Endothelial cell of umbilical vein (primary cell): Measurements from ENCODE around the gene TRPM3. TPM values are rescaled to one million over a fixed set of nuclear protein-coding genes. Genes with fewer than 3 reads are reported as not detected.

Experiments
- BruUV-seq: library from RNA; stranded (reverse); fragments of 400-500 nt; replicated peaks from 2 replicates; lab custom pipeline; 2021; lab: Mats Ljungman, UMichigan
- CTCF ChIA-PET: fragments of 300-600, 350-600 bp; sonication (Branson Sonifier 250); formaldehyde crosslinking; loops from one replicate; lab custom pipeline; 2021; ENCODE audit warnings: antibody characterized with exemption, inconsistent platforms; lab: Charles Lee
- POLR2A ChIA-PET: fragments of 300-600, 350-600 bp; sonication (Branson Sonifier 250); formaldehyde crosslinking; loops from one replicate; lab custom pipeline; 2021; ENCODE audit warnings: antibody characterized with exemption, inconsistent platforms; lab: Charles Lee
- DNase-seq: peaks from one replicate; pipeline ENCODE4 v3.0.0-alpha.2; 2011; ENCODE audit warnings: low read depth, low spot score
- FAIRE-seq: peaks from 2 replicates; lab custom pipeline; 2011; peaks lifted over from hg19 to GRCh38; lab: Jason Lieb, UNC
- H2AFZ ChIP-seq: 2 replicates; pipeline ENCODE4 v1.6.0; 2012; ENCODE audit warnings: low read depth, low read length, control low read depth, inconsistent platforms
- H3K27ac ChIP-seq: 2 replicates; pipeline ENCODE4 v1.5.1; 2011; ENCODE audit warnings: low read depth, mild to moderate bottlenecking, control low read depth, low read length, moderate library complexity; ENCODE audit not compliant: insufficient read depth
- H3K27me3 ChIP-seq, 2 experiments: 2 replicates each; pipeline versions ENCODE4 v1.6.0 to v1.6.1; 2011; ENCODE audit warnings: low read length in 2 of 2, mixed read lengths in 1 of 2; ENCODE audit not compliant: control insufficient read depth in 2 of 2, insufficient read depth in 2 of 2
- H3K36me3 ChIP-seq, 2 experiments: 2 replicates in 1 of 2; 3 replicates in 1 of 2; pipeline ENCODE4 v1.5.1; 2011; ENCODE audit warnings: low read length in 2 of 2, mild to moderate bottlenecking in 1 of 2, moderate library complexity in 1 of 2; ENCODE audit not compliant: control insufficient read depth in 2 of 2, insufficient read depth in 2 of 2; ENCODE audit errors: extremely low read depth in 1 of 2
- H3K4me1 ChIP-seq: 3 replicates; pipeline ENCODE4 v1.5.1; 2011; ENCODE audit warnings: mild to moderate bottlenecking, low read length; ENCODE audit not compliant: control insufficient read depth, insufficient read depth; ENCODE audit errors: extremely low read depth
- H3K4me2 ChIP-seq: 2 replicates; pipeline ENCODE4 v1.6.1; 2011; ENCODE audit warnings: low read length, control low read depth, mixed read lengths; ENCODE audit not compliant: insufficient read depth
- H3K4me3 ChIP-seq, 3 experiments: fragments of 200-600 bp in 1 of 3; sonication (generic), shearing (Covaris generic) in 1 of 3; replicated peaks in 1 of 3; 2 replicates each; pipeline ENCODE4 v1.5.1; 2011 to 2016; ENCODE audit warnings: control low read depth in 3 of 3, low read length in 3 of 3, mild to moderate bottlenecking in 2 of 3, inconsistent platforms in 1 of 3, low read depth in 1 of 3, moderate library complexity in 1 of 3; ENCODE audit not compliant: insufficient read depth in 1 of 3
- H3K79me2 ChIP-seq: 2 replicates; pipeline ENCODE4 v1.6.0; 2012; ENCODE audit warnings: low read length, inconsistent platforms; ENCODE audit not compliant: control insufficient read depth, insufficient read depth
- H3K9ac ChIP-seq: replicated peaks from 2 replicates; pipeline ENCODE3; 2011; ENCODE audit warnings: low read length, control low read depth; ENCODE audit not compliant: insufficient read depth; ENCODE audit errors: extremely low read depth
- H3K9me1 ChIP-seq: replicated peaks from 3 replicates; pipeline ENCODE4 v1.6.0; 2011; ENCODE audit warnings: mild to moderate bottlenecking, low read length; ENCODE audit not compliant: control insufficient read depth, insufficient read depth; ENCODE audit errors: extremely low read depth
- H3K9me3 ChIP-seq: replicated peaks from 2 replicates; pipeline ENCODE4 v1.5.1; 2012; ENCODE audit warnings: low read length, inconsistent platforms; ENCODE audit not compliant: control insufficient read depth, insufficient read depth
- H4K20me1 ChIP-seq: replicated peaks from 2 replicates; pipeline ENCODE3; 2011; ENCODE audit warnings: mild to moderate bottlenecking, low read length; ENCODE audit not compliant: control insufficient read depth, insufficient read depth; ENCODE audit errors: extremely low read depth
- CTCF ChIP-seq, 2 donors: IDR thresholded peaks; 1 replicate in 1 of 2; 2 replicates in 1 of 2; pipeline ENCODE4 v1.5.1; 2011; ENCODE audit warnings: low read length in 2 of 2, mild to moderate bottlenecking in 2 of 2, moderate library complexity in 2 of 2, control low read depth in 1 of 2, inconsistent platforms in 1 of 2, low read depth in 1 of 2; ENCODE audit not compliant: insufficient read depth in 1 of 2; ENCODE audit errors: extremely low read depth in 1 of 2
- EZH2 ChIP-seq: IDR thresholded peaks from 2 replicates; pipeline ENCODE4 v1.6.1; 2012; ENCODE audit warnings: borderline replicate concordance, low read depth, mild to moderate bottlenecking, moderate library complexity, low read length, inconsistent platforms; ENCODE audit not compliant: severe bottlenecking
- FOS ChIP-seq: IDR thresholded peaks from 2 replicates; pipeline ENCODE4 v1.6.1; 2011; ENCODE audit warnings: mild to moderate bottlenecking, low read length, moderate library complexity, borderline replicate concordance; ENCODE audit not compliant: insufficient read depth
- GATA2 ChIP-seq: IDR thresholded peaks from 2 replicates; pipeline ENCODE4 v1.7.0; 2011; ENCODE audit warnings: low read depth, mild to moderate bottlenecking, moderate library complexity, mixed read lengths, low read length; ENCODE audit not compliant: insufficient read length, insufficient read depth
- JUN ChIP-seq: IDR thresholded peaks from 2 replicates; pipeline ENCODE4 v1.6.1; 2011; ENCODE audit warnings: borderline replicate concordance, low read depth; ENCODE audit not compliant: insufficient read length, insufficient read depth
- MAX ChIP-seq: IDR thresholded peaks from 2 replicates; pipeline ENCODE4 v1.6.1; 2011; ENCODE audit not compliant: insufficient read depth, insufficient read length
- MYC ChIP-seq: IDR thresholded peaks from one replicate; pipeline ENCODE4 v1.6.1; 2011; ENCODE audit warnings: mild to moderate bottlenecking, low read depth, low read length
- POLR2A ChIP-seq: IDR thresholded peaks from 2 replicates; pipeline ENCODE4 v1.6.1; 2012; ENCODE audit warnings: low read depth, mild to moderate bottlenecking, control low read depth, low read length
- POLR2AphosphoS5 ChIP-seq: IDR thresholded peaks from 2 replicates; pipeline ENCODE4 v1.6.1; 2012; ENCODE audit warnings: low read depth, mild to moderate bottlenecking, control low read depth, low read length, moderate library complexity; ENCODE audit not compliant: insufficient read depth
- dilution Hi-C: fragments of 300-500 bp; cut with MboI; formaldehyde crosslinking; loops from one replicate; pipeline ENCODE4 v1.15.0; 2019; ENCODE audit warnings: low sequenced_read_pairs; ENCODE audit not compliant: extremely low pct_ligation_motif_present
- intact Hi-C: fragments of 100-400 bp; cut with micrococcal nuclease; formaldehyde crosslinking; loops from one replicate; pipeline ENCODE4 v1.10.0; 2022
- polyA plus RNA-seq, 4 experiments: library from polyadenylated mRNA; depleted of rRNA in 3 of 4; stranded (reverse) in 3 of 4; unstranded in 1 of 4; fragments of >200 nt; gene quantifications; 2 replicates each; pipeline versions ENCODE4 v1.2.1 to v1.2.3, GENCODE V29; 2011 to 2012; ENCODE audit warnings: missing spikeins in 1 of 4
- total RNA-seq: library from RNA; stranded (reverse); gene quantifications from 2 replicates; pipeline ENCODE4 v1.2.3, GENCODE V29; 2021

TRPM3 gene
- total and polyA plus RNA-seq, 2 donors (not counting 3 experiments of a cell fraction or from before 2014, with no cell fraction given) = 0.17 to 0.33 TPM

- H2AFZ ChIP-seq = no peak overlapping the region
- POLR2A ChIA-PET = no interaction called here
- no peak overlapping the region for H3K27ac ChIP-seq
- no peak overlapping the region for H3K4me2 ChIP-seq
- no peaks in the 10 kb centered on the region for H4K20me1 ChIP-seq
- H3K9ac ChIP-seq = no peak overlapping the region
- dilution Hi-C loops = no loop called here
- TF ChIP-seq JUN = no peak
- TF ChIP-seq FOS = no peak
- TF ChIP-seq CTCF (IDR thresholded peaks at IDR 0.05; ENCODE audit: extremely low read depth in 1 of 2, insufficient read depth in 1 of 2, low read depth in 1 of 2, low read length in 2 of 2) = no peak
- no peak for TF ChIP-seq MAX
- no peak for TF ChIP-seq GATA2
- no peak for TF ChIP-seq EZH2
- TF ChIP-seq POLR2A = no peak
- no peak for TF ChIP-seq MYC
- no peak for TF ChIP-seq POLR2AphosphoS5
- no peaks in the 10 kb centered on the region for H3K27me3 ChIP-seq
- H3K36me3 ChIP-seq = no peaks in the 10 kb centered on the region
- H3K4me1 ChIP-seq = no peaks in the 10 kb centered on the region
- H3K9me1 ChIP-seq = no peaks in the 10 kb centered on the region
- intact Hi-C loops = no loop called here
- no TSS peak for BruUV-seq
- DNase-seq = no peak
- CTCF ChIA-PET = no interaction called here
- H3K4me3 ChIP-seq = no peak overlapping the region
- no peak for FAIRE-seq
- H3K9me3 ChIP-seq = no peaks in the 10 kb centered on the region
- H3K79me2 ChIP-seq = no peaks in the 10 kb centered on the region
Measured at GRCh38 chr9:70806875-70807274, 314.5 kb downstream of the TRPM3 start.
